GM12892 (cell line): Measurements from ENCODE around the gene PC.

Experiments
- POLR2A ChIP-seq: IDR thresholded peaks from 2 replicates; pipeline ENCODE4 v1.6.1; 2011; ENCODE audit warnings: low read depth, low read length, control low read depth
- POLR2AphosphoS5 ChIP-seq: IDR thresholded peaks from 2 replicates; pipeline ENCODE4 v1.6.1; 2011; ENCODE audit warnings: low read depth, low read length, control low read depth
- TAF1 ChIP-seq: IDR thresholded peaks from 2 replicates; pipeline ENCODE4 v1.6.1; 2011; ENCODE audit warnings: low read depth, mild to moderate bottlenecking, control low read depth, low read length, borderline replicate concordance

- TF ChIP-seq POLR2A: no peak
- TF ChIP-seq POLR2AphosphoS5: no peak; the same call in 1 of the 2 replicates
- TF ChIP-seq TAF1: no peak
Observed at GRCh38 chr11:66861038-66861773, 97.0 kb downstream of the PC start.
